Neural cell (in vitro differentiated cells): ENCODE measurements around the gene EFR3B. TPM values are rescaled to one million over a fixed set of nuclear protein-coding genes. Genes with fewer than 3 reads are reported as not detected.
"Not testable (repeated sequence)": the region's sequence is repeated elsewhere in the genome, so short reads cannot be mapped to it uniquely, and the experiment has no call there.

Experiments used
- H2AFZ ChIP-seq: fragments of 200-600, 300-800 bp; sonication (generic), shearing (Covaris generic); 2 replicates; pipeline ENCODE4 v1.6.0; 2014; ENCODE audit warnings: low read depth, mild to moderate bottlenecking, antibody characterized with exemption, low read length, moderate library complexity
- H3F3A ChIP-seq: fragments of 200-600 bp; shearing (Covaris generic); 2 replicates; pipeline ENCODE4 v1.6.1; 2016; ENCODE audit warnings: mild to moderate bottlenecking, moderate library complexity, mixed read lengths, antibody characterized with exemption, low read length; ENCODE audit not compliant: insufficient read depth, poor library complexity, severe bottlenecking
- H3K27ac ChIP-seq: fragments of 200-600, 300-800 bp; sonication (generic), shearing (Covaris generic); 2 replicates; pipeline ENCODE4 v1.5.1; 2014; ENCODE audit warnings: mild to moderate bottlenecking, low read length, moderate library complexity
- H3K27me3 ChIP-seq: fragments of 300-800, 200-600 bp; sonication (generic), shearing (Covaris generic); 2 replicates; pipeline ENCODE4 v1.6.0; 2014; ENCODE audit warnings: mild to moderate bottlenecking, low read depth, low read length, moderate library complexity; ENCODE audit not compliant: insufficient read depth
- H3K36me3 ChIP-seq: fragments of 300-800, 200-600 bp; sonication (generic), shearing (Covaris generic); 2 replicates; pipeline ENCODE4 v1.5.1; 2014; ENCODE audit warnings: mild to moderate bottlenecking, antibody characterized with exemption, low read length, moderate library complexity; ENCODE audit not compliant: insufficient read depth
- H3K4me2 ChIP-seq: fragments of 300-800, 200-600 bp; sonication (generic), shearing (Covaris generic); 2 replicates; pipeline ENCODE4 v1.6.0; 2014; ENCODE audit warnings: mild to moderate bottlenecking, low read length
- H3K4me3 ChIP-seq: fragments of 300-800, 200-600 bp; sonication (generic), shearing (Covaris generic); 2 replicates; pipeline ENCODE4 v1.5.1; 2014; ENCODE audit warnings: mild to moderate bottlenecking, low read length, moderate library complexity
- H3K79me2 ChIP-seq: fragments of 200-600 bp; shearing (Covaris generic); replicated peaks from 2 replicates; pipeline ENCODE4 v1.6.0; 2014; ENCODE audit warnings: mild to moderate bottlenecking, low read length, moderate library complexity; ENCODE audit not compliant: insufficient read depth
- H3K9ac ChIP-seq: fragments of 300-800, 200-600 bp; sonication (generic), shearing (Covaris generic); 2 replicates; pipeline ENCODE4 v1.6.1; 2016; ENCODE audit warnings: mild to moderate bottlenecking, low read length, mixed read lengths
- H3K9me2 ChIP-seq: fragments of 200-600 bp; shearing (Covaris generic); 2 replicates; pipeline ENCODE4 v1.6.1; 2016; ENCODE audit warnings: mild to moderate bottlenecking, low read length, mixed read lengths; ENCODE audit not compliant: insufficient read depth
- H3K9me3 ChIP-seq: fragments of 200-600, 300-800 bp; sonication (generic), shearing (Covaris generic); 2 replicates; pipeline ENCODE4 v1.6.1; 2016; ENCODE audit warnings: mild to moderate bottlenecking, mixed run types, low read length, moderate library complexity, mixed read lengths
- H4K20me1 ChIP-seq: fragments of 200-600 bp; shearing (Covaris generic); 2 replicates; pipeline ENCODE4 v1.6.1; 2016; ENCODE audit warnings: mild to moderate bottlenecking, mixed run types; ENCODE audit not compliant: insufficient read depth
- EP300 ChIP-seq: fragments of 450-650 bp; conservative IDR thresholded peaks from 2 replicates; pipeline ENCODE4 v1.6.1; 2014; ENCODE audit warnings: antibody characterized with exemption, mild to moderate bottlenecking, moderate library complexity; ENCODE audit not compliant: poor library complexity, severe bottlenecking
- EZH2 ChIP-seq: fragments of 200-600, 300-800 bp; shearing (Covaris generic), sonication (generic); IDR thresholded peaks from 2 replicates; pipeline ENCODE4 v1.6.1; 2014; ENCODE audit warnings: antibody characterized with exemption, low read length, borderline replicate concordance, mild to moderate bottlenecking; ENCODE audit not compliant: insufficient read depth, poor library complexity, severe bottlenecking
- MXI1 ChIP-seq: fragments of 450-650 bp; conservative IDR thresholded peaks from 2 replicates; pipeline ENCODE4 v1.6.1; 2014; ENCODE audit warnings: antibody characterized with exemption, mild to moderate bottlenecking; ENCODE audit not compliant: poor library complexity, severe bottlenecking
- POLR2AphosphoS5 ChIP-seq: IDR thresholded peaks from 2 replicates; pipeline ENCODE4 v1.6.1; 2012
- RAD21 ChIP-seq: fragments of 450-650 bp; conservative IDR thresholded peaks from 2 replicates; pipeline ENCODE4 v1.6.1; 2014; ENCODE audit warnings: antibody characterized with exemption, mild to moderate bottlenecking, moderate library complexity
- SMC3 ChIP-seq: fragments of 450-650 bp; conservative IDR thresholded peaks from 2 replicates; pipeline ENCODE4 v1.6.1; 2014; ENCODE audit warnings: antibody characterized with exemption, mild to moderate bottlenecking, moderate library complexity; ENCODE audit not compliant: poor library complexity
- TAF1 ChIP-seq: IDR thresholded peaks from 2 replicates; pipeline ENCODE4 v1.6.1; 2012; ENCODE audit warnings: low read depth
- polyA plus RNA-seq: library from polyadenylated mRNA; depleted of rRNA; stranded (reverse); fragments of >200 nt; gene quantifications from 2 replicates; pipeline ENCODE4 v1.2.3, GENCODE V29; 2014
- TF ChIP-seq, protein P1 (sequence below): IDR thresholded peaks from 2 replicates; pipeline ENCODE4 v1.6.1; 2012; ENCODE audit warnings: borderline replicate concordance
- TF ChIP-seq, protein P2 (sequence below): fragments of 450-650 bp; IDR thresholded peaks from 2 replicates; pipeline ENCODE4 v1.5.1; 2014; ENCODE audit warnings: antibody characterized with exemption, mild to moderate bottlenecking, moderate library complexity; ENCODE audit not compliant: poor library complexity, severe bottlenecking

The EFR3B gene
- polyA plus RNA-seq, 1 donor from 2014 or later: 29.3 TPM

- Histone ChIP-seq H3K9me3 (no peaks in the 10 kb centered on the region), H3K4me3 (no peak overlapping the region), H3K27me3 (no peaks in the 10 kb centered on the region), H3K9me2 (no peaks in the 10 kb centered on the region), H3K9ac (no peak overlapping the region), H3K79me2 (no peaks in the 10 kb centered on the region), H2AFZ (no peak overlapping the region), H3F3A (no peaks in the 10 kb centered on the region), H3K27ac (no peak overlapping the region), H4K20me1 (no peaks in the 10 kb centered on the region), H3K4me2 (no peak overlapping the region), H3K36me3 (no peaks in the 10 kb centered on the region)
- no peak for TF ChIP-seq EP300
- TF ChIP-seq RAD21: no peak
- no peak for TF ChIP-seq EZH2
- no peak for TF ChIP-seq TAF1
- no peak for TF ChIP-seq SMC3
- TF ChIP-seq, protein P1, sequence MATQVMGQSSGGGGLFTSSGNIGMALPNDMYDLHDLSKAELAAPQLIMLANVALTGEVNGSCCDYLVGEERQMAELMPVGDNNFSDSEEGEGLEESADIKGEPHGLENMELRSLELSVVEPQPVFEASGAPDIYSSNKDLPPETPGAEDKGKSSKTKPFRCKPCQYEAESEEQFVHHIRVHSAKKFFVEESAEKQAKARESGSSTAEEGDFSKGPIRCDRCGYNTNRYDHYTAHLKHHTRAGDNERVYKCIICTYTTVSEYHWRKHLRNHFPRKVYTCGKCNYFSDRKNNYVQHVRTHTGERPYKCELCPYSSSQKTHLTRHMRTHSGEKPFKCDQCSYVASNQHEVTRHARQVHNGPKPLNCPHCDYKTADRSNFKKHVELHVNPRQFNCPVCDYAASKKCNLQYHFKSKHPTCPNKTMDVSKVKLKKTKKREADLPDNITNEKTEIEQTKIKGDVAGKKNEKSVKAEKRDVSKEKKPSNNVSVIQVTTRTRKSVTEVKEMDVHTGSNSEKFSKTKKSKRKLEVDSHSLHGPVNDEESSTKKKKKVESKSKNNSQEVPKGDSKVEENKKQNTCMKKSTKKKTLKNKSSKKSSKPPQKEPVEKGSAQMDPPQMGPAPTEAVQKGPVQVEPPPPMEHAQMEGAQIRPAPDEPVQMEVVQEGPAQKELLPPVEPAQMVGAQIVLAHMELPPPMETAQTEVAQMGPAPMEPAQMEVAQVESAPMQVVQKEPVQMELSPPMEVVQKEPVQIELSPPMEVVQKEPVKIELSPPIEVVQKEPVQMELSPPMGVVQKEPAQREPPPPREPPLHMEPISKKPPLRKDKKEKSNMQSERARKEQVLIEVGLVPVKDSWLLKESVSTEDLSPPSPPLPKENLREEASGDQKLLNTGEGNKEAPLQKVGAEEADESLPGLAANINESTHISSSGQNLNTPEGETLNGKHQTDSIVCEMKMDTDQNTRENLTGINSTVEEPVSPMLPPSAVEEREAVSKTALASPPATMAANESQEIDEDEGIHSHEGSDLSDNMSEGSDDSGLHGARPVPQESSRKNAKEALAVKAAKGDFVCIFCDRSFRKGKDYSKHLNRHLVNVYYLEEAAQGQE: no peak
These were observed 47.6 kb upstream of the EFR3B start for GRCh38 chr2:24994146-24994724.

DNA sequence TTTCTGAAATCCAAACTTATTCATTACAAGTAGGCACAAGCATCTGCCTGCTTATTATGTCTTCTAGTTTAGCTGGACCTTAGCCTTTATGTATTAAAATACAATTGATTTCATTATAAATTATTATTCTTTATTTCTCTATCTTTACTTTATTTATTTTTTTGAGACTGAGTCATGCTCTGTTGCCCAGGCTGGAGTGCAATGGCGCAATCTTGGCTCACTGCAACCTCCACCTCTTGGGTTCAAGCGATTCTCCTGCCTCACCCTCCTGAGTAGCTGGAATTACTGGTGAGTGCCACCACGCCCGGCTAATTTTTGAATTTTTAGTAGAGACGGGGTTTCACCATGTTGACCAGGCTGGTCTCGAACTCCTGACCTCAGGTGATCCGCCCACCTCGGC lies 42.8 kb upstream of the EFR3B start:
- not testable (repeated sequence) for H3K36me3 ChIP-seq, H4K20me1 ChIP-seq, H3K27me3 ChIP-seq, H3K4me2 ChIP-seq, H3K9ac ChIP-seq, H3K27ac ChIP-seq, H3K9me3 ChIP-seq, H3K79me2 ChIP-seq, H3K4me3 ChIP-seq, H2AFZ ChIP-seq, H3F3A ChIP-seq, H3K9me2 ChIP-seq

DNA sequence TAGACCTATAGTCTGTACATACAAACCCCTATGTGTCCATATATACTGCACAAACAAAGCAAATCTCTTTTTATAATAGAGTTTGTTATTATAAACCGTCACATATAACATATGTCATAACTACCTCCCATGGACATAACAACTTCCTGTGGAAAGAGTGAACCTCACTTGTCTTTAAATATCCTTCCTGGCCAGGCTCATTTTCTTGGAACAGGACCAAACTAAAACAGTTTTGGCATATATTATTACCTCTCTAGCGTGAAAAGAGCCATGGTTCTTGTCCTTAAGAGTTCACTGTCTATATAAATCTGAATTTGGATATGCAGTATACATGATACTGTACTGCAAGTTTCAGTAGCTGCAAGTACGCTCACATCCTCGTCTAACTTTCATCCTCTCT lies 41.8 kb upstream of the EFR3B start:
- Histone ChIP-seq H3K27ac (no peak overlapping the region), H3K9ac (no peak overlapping the region), H4K20me1 (no peaks in the 10 kb centered on the region), H3K4me3 (no peak overlapping the region), H3K9me3 (no peaks in the 10 kb centered on the region), H3K79me2 (no peaks in the 10 kb centered on the region), H3K27me3 (no peaks in the 10 kb centered on the region), H2AFZ (no peak overlapping the region), H3K9me2 (no peaks in the 10 kb centered on the region), H3K4me2 (no peak overlapping the region), H3K36me3 (no peaks in the 10 kb centered on the region), H3F3A (no peaks in the 10 kb centered on the region)
- no peak for TF ChIP-seq RAD21
- TF ChIP-seq, protein P2, sequence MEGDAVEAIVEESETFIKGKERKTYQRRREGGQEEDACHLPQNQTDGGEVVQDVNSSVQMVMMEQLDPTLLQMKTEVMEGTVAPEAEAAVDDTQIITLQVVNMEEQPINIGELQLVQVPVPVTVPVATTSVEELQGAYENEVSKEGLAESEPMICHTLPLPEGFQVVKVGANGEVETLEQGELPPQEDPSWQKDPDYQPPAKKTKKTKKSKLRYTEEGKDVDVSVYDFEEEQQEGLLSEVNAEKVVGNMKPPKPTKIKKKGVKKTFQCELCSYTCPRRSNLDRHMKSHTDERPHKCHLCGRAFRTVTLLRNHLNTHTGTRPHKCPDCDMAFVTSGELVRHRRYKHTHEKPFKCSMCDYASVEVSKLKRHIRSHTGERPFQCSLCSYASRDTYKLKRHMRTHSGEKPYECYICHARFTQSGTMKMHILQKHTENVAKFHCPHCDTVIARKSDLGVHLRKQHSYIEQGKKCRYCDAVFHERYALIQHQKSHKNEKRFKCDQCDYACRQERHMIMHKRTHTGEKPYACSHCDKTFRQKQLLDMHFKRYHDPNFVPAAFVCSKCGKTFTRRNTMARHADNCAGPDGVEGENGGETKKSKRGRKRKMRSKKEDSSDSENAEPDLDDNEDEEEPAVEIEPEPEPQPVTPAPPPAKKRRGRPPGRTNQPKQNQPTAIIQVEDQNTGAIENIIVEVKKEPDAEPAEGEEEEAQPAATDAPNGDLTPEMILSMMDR: no peak
- TF ChIP-seq EP300: no peak
- TF ChIP-seq POLR2AphosphoS5: no peak
- no peak for TF ChIP-seq TAF1
- TF ChIP-seq, protein P1: no peak
- no peak for TF ChIP-seq SMC3
- no peak for TF ChIP-seq EZH2
- no peak for TF ChIP-seq MXI1
